GM19324 (cell line): ENCODE data around the gene TSC22D3.
"Not testable (repeated sequence)": the region's sequence is repeated elsewhere in the genome, so short reads cannot be mapped to it uniquely, and the experiment has no call there.

Experiments used
- ATAC-seq: cut with Tn5 transposase; IDR thresholded peaks from one replicate; pipeline ENCODE4 v1.9.1; 2021; ENCODE audit warnings: mild to moderate bottlenecking, moderate library complexity; ENCODE audit not compliant: unreplicated experiment, low FRiP score

Gene TSC22D3

GRCh38 chrX:107713543-107714205 is 61.9 kb downstream of the TSC22D3 start:
- no peak for ATAC-seq

GRCh38 chrX:107713203-107713542 is 62.4 kb downstream of the TSC22D3 start:
- ATAC-seq: no peak

- ATAC-seq: no peak
These were observed 63.1 kb downstream of the TSC22D3 start for GRCh38 chrX:107712231-107713202.

- ATAC-seq: no peak
These were observed 63.9 kb downstream of the TSC22D3 start for GRCh38 chrX:107711521-107712181.

- peak; percentile 86 for ATAC-seq
These were observed 64.8 kb downstream of the TSC22D3 start for GRCh38 chrX:107710617-107711391.

GRCh38 chrX:107709266-107709806 is 66.3 kb downstream of the TSC22D3 start:
- ATAC-seq: no peak

- ATAC-seq: no peak
These were observed 66.8 kb downstream of the TSC22D3 start for GRCh38 chrX:107708762-107709161.

GRCh38 chrX:107707866-107708265 is 67.7 kb downstream of the TSC22D3 start:
- no peak for ATAC-seq

GRCh38 chrX:107706309-107706708 is 69.3 kb downstream of the TSC22D3 start:
- ATAC-seq: no peak

- no peak for ATAC-seq
These were observed 71.0 kb downstream of the TSC22D3 start for GRCh38 chrX:107704587-107704986.

- ATAC-seq: no peak
These were observed 71.4 kb downstream of the TSC22D3 start for GRCh38 chrX:107704181-107704580.

- peak; percentile 64 for ATAC-seq
These were observed 74.0 kb downstream of the TSC22D3 start for GRCh38 chrX:107701493-107702121.

- ATAC-seq: no peak
These were observed 74.8 kb downstream of the TSC22D3 start for GRCh38 chrX:107700790-107701189.

GRCh38 chrX:107700317-107700774 is 75.2 kb downstream of the TSC22D3 start:
- no peak for ATAC-seq

- ATAC-seq: no peak
These were observed 76.0 kb downstream of the TSC22D3 start for GRCh38 chrX:107699616-107700015.

- no peak for ATAC-seq
These were observed 84.6 kb downstream of the TSC22D3 start for GRCh38 chrX:107691024-107691448.

GRCh38 chrX:107687445-107687844 is 88.1 kb downstream of the TSC22D3 start:
- no peak for ATAC-seq

- no peak for ATAC-seq
These were observed 88.8 kb downstream of the TSC22D3 start for GRCh38 chrX:107686792-107687191.

GRCh38 chrX:107686026-107686425 is 89.6 kb downstream of the TSC22D3 start:
- no peak for ATAC-seq

- ATAC-seq: not testable (repeated sequence)
These were observed 90.0 kb downstream of the TSC22D3 start for GRCh38 chrX:107685586-107685985.
